ENCODE measurements around the gene PPP3R1. TPM values are rescaled to one million over a fixed set of nuclear protein-coding genes. Genes with fewer than 3 reads are reported as not detected.

Gene PPP3R1
- polyA plus RNA-seq, 1 donor (not counting 4 experiments of a cell fraction or from before 2014, with no cell fraction given) = 21.6 TPM

- no peak for DNase-seq (ENCODE audit: low read depth, low spot score)
- Histone ChIP-seq H3K9me1 (ENCODE audit: control insufficient read depth, extremely low read depth, insufficient read depth, low read length) (no peaks in the 10 kb centered on the region), H3K27me3 (ENCODE audit: control insufficient read depth, extremely low read depth, insufficient read depth, low read length) (no peaks in the 10 kb centered on the region), H3K9ac (ENCODE audit: control insufficient read depth, extremely low read depth, insufficient read depth, low read length) (no peak overlapping the region), H3K79me2 (ENCODE audit: control insufficient read depth, insufficient read depth, low read length) (peaks cover 99% of the 10 kb centered on the region), H3K9me3 (ENCODE audit: control insufficient read depth, low read depth, low read length) (no peaks in the 10 kb centered on the region), H2AFZ (ENCODE audit: control insufficient read depth, low read length) (no peak overlapping the region), H3K4me2 (ENCODE audit: control insufficient read depth, extremely low read depth, insufficient read depth, low read depth, low read length) (no peak overlapping the region), H3K4me3 (ENCODE audit: control insufficient read depth in 2 of 3, extremely low read depth in 1 of 3, insufficient read depth in 2 of 3, low read depth in 1 of 3, low read length in 3 of 3) (no peak overlapping the region), H3K27ac (ENCODE audit: control insufficient read depth, insufficient read depth, low read length) (no peak overlapping the region), H3K36me3 (ENCODE audit: control insufficient read depth in 2 of 2, extremely low read depth in 1 of 2, insufficient read depth in 2 of 2, low read length in 2 of 2) (peaks cover 0 to 2% of the 10 kb centered on the region in 2 experiments), H3K4me1 (ENCODE audit: control insufficient read depth, extremely low read depth, insufficient read depth, low read length) (peaks cover 13% of the 10 kb centered on the region), H4K20me1 (ENCODE audit: control insufficient read depth, extremely low read depth, insufficient read depth, low read length) (no peaks in the 10 kb centered on the region)
- dilution Hi-C loops (cut with MboI; ENCODE audit: extremely low pct_ligation_motif_present, low sequenced_read_pairs) = no loop called here
- FAIRE-seq = no peak
- TF ChIP-seq CTCF (optimal IDR thresholded peaks at IDR 0.05 in 1 of 3, IDR thresholded peaks at IDR 0.05 in 1 of 3, conservative IDR thresholded peaks at IDR 0.05 in 1 of 3; ENCODE audit: extremely low read depth in 1 of 3, insufficient read depth in 2 of 3, low read length in 3 of 3) = no peak
- no peak for TF ChIP-seq EZH2 (IDR thresholded peaks at IDR 0.05; ENCODE audit: low read length)
Measured at GRCh38 chr2:68222287-68222686, 30.0 kb downstream of the PPP3R1 start.

- Histone ChIP-seq H3K79me2 (ENCODE audit: control insufficient read depth, insufficient read depth, low read length) (peaks cover 96% of the 10 kb centered on the region), H4K20me1 (ENCODE audit: control insufficient read depth, extremely low read depth, insufficient read depth, low read length) (no peaks in the 10 kb centered on the region), H2AFZ (ENCODE audit: control insufficient read depth, low read length) (no peak overlapping the region), H3K4me2 (ENCODE audit: control insufficient read depth, extremely low read depth, insufficient read depth, low read depth, low read length) (peak overlapping the region; percentile 38), H3K9me1 (ENCODE audit: control insufficient read depth, extremely low read depth, insufficient read depth, low read length) (no peaks in the 10 kb centered on the region), H3K4me1 (ENCODE audit: control insufficient read depth, extremely low read depth, insufficient read depth, low read length) (peaks cover 19% of the 10 kb centered on the region), H3K9me3 (ENCODE audit: control insufficient read depth, low read depth, low read length) (no peaks in the 10 kb centered on the region), H3K9ac (ENCODE audit: control insufficient read depth, extremely low read depth, insufficient read depth, low read length) (no peak overlapping the region), H3K36me3 (ENCODE audit: control insufficient read depth in 2 of 2, extremely low read depth in 1 of 2, insufficient read depth in 2 of 2, low read length in 2 of 2) (peaks cover 0 to 3% of the 10 kb centered on the region in 2 experiments), H3K27me3 (ENCODE audit: control insufficient read depth, extremely low read depth, insufficient read depth, low read length) (no peaks in the 10 kb centered on the region), H3K27ac (ENCODE audit: control insufficient read depth, insufficient read depth, low read length) (peak overlapping the region; percentile 13), H3K4me3 (ENCODE audit: control insufficient read depth in 2 of 3, extremely low read depth in 1 of 3, insufficient read depth in 2 of 3, low read depth in 1 of 3, low read length in 3 of 3) (no peak overlapping the region)
- no peak for DNase-seq (ENCODE audit: low read depth, low spot score)
- TF ChIP-seq CTCF (optimal IDR thresholded peaks at IDR 0.05 in 1 of 3, IDR thresholded peaks at IDR 0.05 in 1 of 3, conservative IDR thresholded peaks at IDR 0.05 in 1 of 3; ENCODE audit: extremely low read depth in 1 of 3, insufficient read depth in 2 of 3, low read length in 3 of 3) (no peak), EZH2 (IDR thresholded peaks at IDR 0.05; ENCODE audit: low read length) (no peak)
- no peak for FAIRE-seq
- dilution Hi-C loops (cut with MboI; ENCODE audit: extremely low pct_ligation_motif_present, low sequenced_read_pairs) = no loop called here
Measured at GRCh38 chr2:68218343-68218901, 33.9 kb downstream of the PPP3R1 start.

Measured in keratinocyte (primary cell).